GM21723 (cell line): ENCODE data around the gene NAA38.

ENCODE experiments used
- ATAC-seq: cut with Tn5 transposase; IDR thresholded peaks from one replicate; pipeline ENCODE4 v1.9.1; 2021; ENCODE audit warnings: mild to moderate bottlenecking, moderate library complexity; ENCODE audit not compliant: unreplicated experiment

Gene NAA38

GRCh38 chr17:7856811-7857712 lies at the start of gene NAA38:
NAA38 (minus strand) TSS chr17:7857559; CDS start chr17:7857463, 96 bp downstream.
- peak; percentile 76 for ATAC-seq

GRCh38 chr17:7903154-7904103 lies 46.1 kb upstream of the NAA38 start:
- ATAC-seq = no peak

- ATAC-seq = no peak
Observed at GRCh38 chr17:7897773-7898172, 40.4 kb upstream of the NAA38 start.

- ATAC-seq = no peak
Observed at GRCh38 chr17:7897090-7897489, 39.7 kb upstream of the NAA38 start.

GRCh38 chr17:7894866-7895265 lies 37.5 kb upstream of the NAA38 start:
- no peak for ATAC-seq

- no peak for ATAC-seq
Observed at GRCh38 chr17:7894226-7894625, 36.9 kb upstream of the NAA38 start.

GRCh38 chr17:7893187-7893880 lies 36.0 kb upstream of the NAA38 start:
- no peak for ATAC-seq

DNA sequence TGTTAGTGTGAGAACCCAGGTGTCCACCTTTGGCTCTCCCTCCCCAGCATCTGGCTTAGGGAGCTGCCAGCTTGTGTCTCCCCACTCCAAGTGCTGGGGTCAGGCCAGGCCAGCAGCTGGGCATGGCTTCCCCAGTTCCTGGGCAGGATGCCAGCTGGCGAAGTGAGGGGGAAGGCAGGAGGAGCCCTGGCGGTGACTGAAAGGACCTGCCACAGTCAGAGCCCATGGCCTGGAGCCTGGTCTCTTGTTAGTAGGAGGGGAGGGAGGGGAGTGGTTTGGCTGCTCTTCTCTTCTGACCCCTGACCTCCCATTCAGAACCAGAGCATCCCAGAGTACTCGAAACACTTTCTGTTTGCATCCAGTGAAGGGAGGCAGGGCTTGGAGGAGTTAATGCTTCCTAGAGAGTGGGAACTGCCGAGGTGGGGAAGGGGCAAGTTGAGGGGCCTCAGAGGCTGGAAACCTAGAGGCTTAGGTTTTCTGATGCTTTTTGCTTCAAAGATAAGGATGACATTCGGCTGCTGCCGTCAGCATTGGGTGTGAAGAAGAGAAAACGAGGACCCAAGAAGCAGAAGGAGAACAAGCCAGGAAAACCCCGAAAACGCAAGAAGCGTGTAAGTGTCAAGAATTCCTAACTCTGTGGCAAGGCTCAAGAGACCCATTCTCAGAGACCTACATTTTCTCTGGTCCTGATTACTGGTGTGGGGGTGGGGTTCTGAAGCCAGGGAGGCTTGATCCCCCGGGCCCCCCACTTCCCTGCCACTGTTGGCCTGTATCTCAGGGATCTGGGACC lies 32.0 kb upstream of the NAA38 start:
- ATAC-seq = no peak

- no peak for ATAC-seq
Observed at GRCh38 chr17:7888184-7888920, 31.0 kb upstream of the NAA38 start, which contains the start of gene CHD3. CHD3 (plus strand) TSS chr17:7888789; CDS start chr17:7889001, 212 bp downstream.

- ATAC-seq = peak; percentile 53
Observed at GRCh38 chr17:7887482-7888183, 30.3 kb upstream of the NAA38 start.

- ATAC-seq = no peak
Observed at GRCh38 chr17:7887038-7887481, 29.7 kb upstream of the NAA38 start.

DNA sequence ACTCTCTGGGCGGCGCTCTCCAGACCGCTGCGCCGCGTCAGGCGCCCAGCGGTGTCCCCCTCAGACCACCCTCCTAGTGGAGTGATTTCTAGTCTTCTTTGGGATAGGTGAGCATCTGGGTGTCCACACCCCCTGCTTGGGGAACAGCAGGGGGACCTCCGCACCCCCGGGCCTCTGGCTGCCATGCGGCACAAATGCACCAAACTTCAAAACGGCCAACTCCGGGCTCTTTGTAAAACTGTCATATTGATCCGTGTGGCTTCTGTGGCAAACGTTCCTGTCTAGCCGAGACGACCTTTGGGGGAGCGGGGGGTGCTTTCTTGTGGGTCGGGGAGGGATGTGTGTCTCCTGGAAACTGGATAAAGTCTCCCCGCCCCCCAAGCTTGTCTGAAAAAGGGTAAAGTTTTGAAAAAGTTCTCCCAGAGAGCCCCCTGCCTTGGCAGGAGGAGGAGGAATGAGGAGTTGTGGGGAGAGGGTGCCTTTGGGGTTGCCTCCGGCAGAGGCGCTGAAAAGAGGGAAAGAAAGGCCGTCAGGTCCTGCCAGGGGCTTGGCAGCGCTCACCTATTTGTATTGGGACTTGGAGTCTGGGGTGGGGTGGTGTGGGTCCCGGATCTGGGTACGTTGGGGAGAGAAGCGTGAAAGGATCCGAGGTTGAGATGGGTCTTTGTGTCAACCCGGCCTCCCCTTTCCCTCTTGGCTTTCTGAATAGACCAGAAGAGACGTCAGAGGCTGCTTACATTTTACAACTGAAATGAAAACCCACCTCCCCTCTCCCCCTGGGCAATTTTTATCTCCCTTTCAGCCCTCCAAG lies 29.1 kb upstream of the NAA38 start:
- ATAC-seq = no peak

DNA sequence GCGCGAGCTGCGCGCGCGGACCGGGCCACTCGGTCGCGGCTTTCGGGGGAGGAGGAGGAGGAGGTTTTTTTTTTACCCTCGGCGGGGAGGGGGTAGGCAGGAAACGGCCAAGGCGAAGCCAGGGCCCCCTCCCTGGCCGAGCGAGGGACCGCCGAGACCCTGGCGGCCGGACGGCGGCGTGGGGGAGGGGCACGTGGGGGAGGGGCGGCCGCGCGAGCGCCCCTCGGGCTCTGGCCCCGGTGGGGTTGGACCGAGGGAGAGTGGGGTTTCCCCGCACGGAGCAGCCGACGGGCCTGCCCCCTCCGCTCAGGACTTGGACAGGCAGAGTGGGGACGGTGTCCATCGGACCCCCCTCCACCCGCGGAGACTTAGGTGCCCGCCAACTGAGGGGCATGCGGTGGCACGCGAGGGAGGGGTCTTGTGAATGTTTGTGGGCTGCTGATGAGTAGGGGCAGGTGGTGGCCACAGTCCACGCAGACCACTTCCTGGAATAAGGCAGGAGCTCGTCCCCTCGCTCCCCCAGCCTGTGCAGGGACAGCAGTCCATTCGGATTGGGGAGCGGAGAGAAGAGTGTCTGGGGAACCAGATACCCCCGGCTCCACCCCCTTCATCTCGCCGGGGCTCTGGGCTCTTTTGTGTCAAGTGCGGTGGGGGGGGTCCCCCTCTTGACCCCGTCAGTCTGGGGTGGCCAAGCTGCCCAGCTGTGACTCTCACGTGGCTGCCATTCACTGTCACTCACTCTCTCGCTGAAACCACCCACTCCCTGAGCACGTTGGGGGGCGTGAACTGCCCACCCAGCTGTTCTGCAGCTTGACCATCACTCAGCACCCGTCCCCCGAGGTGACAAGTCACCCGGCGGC lies 28.2 kb upstream of the NAA38 start:
- no peak for ATAC-seq

- no peak for ATAC-seq
Observed at GRCh38 chr17:7884581-7885366, 27.4 kb upstream of the NAA38 start.

DNA sequence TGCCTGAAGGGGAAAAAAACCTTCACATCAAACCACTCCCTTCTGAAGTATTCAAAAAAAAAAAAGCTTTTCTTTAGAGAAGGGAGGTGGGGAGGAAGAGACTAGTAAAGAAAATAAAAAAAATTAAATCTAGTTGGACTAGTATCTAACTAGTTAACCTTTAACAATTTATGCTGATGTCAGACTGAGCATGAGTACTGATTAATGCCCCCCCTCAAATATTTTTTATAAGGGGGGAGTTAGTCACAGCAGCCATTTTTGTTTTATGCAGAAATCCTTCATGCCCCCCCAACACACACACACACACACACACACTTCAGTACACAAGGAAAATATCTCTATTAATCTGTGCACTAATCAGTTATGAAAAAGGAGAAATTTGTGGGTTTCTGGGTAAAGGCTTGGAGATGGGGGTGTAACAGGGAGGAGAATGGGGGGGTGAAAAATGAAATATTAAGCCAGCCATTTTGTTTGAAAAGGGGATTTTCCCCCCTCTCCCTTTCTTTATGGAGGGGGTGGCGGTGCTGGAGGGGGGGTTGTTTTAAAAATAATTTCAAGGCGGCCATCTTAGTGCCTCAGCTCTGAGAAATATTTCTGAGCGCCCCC lies 26.5 kb upstream of the NAA38 start:
- no peak for ATAC-seq

DNA sequence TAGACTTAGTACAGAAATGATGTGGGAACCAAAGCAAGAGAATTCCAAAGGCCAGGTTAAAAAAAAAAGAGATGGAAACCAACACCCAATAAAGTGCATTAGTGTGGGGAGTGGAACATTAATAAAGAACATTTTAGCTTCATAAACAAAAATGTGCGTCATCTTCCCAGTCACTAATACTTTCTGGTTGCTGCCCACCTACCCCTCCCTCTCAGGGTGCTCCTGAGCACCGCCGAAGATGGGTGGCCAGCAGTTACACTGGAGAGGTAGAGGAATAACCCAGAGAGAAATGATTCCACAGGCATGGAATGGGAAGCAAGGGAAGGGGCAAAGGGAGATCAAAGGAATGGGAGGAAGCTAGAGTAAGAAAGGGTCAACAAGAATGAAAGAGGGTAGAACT lies 25.3 kb upstream of the NAA38 start:
- no peak for ATAC-seq
